Uterus (tissue), 4 donors: ENCODE results near the gene SEC24A. TPM values are rescaled to one million over a fixed set of nuclear protein-coding genes. Genes with fewer than 3 reads are reported as not detected.

Experiments used
- DNase-seq, 2 donors: peaks; one replicate each; pipeline ENCODE4 v3.0.0-alpha.2; 2019 to 2020
- H3K27ac ChIP-seq, 2 donors: fragments of 200-600 bp; sonication (generic); 1 replicate in 1 of 2; 2 replicates in 1 of 2; pipeline ENCODE4 v1.5.1; 2016 to 2018
- H3K27me3 ChIP-seq, 2 donors: fragments of 200-600 bp; sonication (generic); one replicate each; pipeline ENCODE4 v1.5.1; 2018 to 2019; ENCODE audit warnings: control low read depth in 1 of 2
- H3K36me3 ChIP-seq, 2 donors: fragments of 200-600 bp; sonication (generic); one replicate each; pipeline ENCODE4 v1.5.1; 2019; ENCODE audit warnings: control low read depth in 1 of 2
- H3K4me1 ChIP-seq, 2 donors: fragments of 200-600 bp; sonication (generic); one replicate each; pipeline ENCODE4 v1.5.1; 2018 to 2019; ENCODE audit warnings: control low read depth in 1 of 2
- H3K4me3 ChIP-seq, 2 donors: fragments of 200-600 bp; sonication (generic); 1 replicate in 1 of 2; 2 replicates in 1 of 2; pipeline ENCODE4 v1.5.1; 2018 to 2019; ENCODE audit warnings: mild to moderate bottlenecking in 1 of 2
- H3K9me3 ChIP-seq, 2 donors: fragments of 200-600 bp; sonication (generic); one replicate each; pipeline ENCODE4 v1.5.1; 2019; ENCODE audit warnings: control low read depth in 1 of 2
- POLR2A ChIP-seq, 2 donors: fragments of 450-650 bp; IDR thresholded peaks; one replicate each; pipeline ENCODE4 v1.6.1; 2016; ENCODE audit warnings: antibody characterized with exemption in 2 of 2, mild to moderate bottlenecking in 1 of 2, moderate library complexity in 1 of 2
- intact Hi-C: fragments of 100-400 bp; cut with DNase I; formaldehyde crosslinking; loops from one replicate; pipeline ENCODE4 v1.15.1; 2023; ENCODE audit warnings: low total_unique reads
- small RNA-seq: library from RNA; depleted of rRNA; stranded (forward); fragments of <200 nt; gene quantifications from one replicate; pipeline ENCODE3, GENCODE V24; 2016
- total RNA-seq, 4 donors: library from RNA; depleted of rRNA in 3 of 4; stranded (reverse); fragments of >200 nt in 3 of 4; gene quantifications; one replicate each; pipeline versions ENCODE4 v1.1.0 to v1.2.4, GENCODE V29; 2014 to 2023
- TF ChIP-seq, protein P1 (sequence below), 4 experiments: fragments of 200-600 bp in 2 of 4; fragments of 450-650 bp in 2 of 4; sonication (generic) in 2 of 4; IDR thresholded peaks; one replicate each; pipeline ENCODE4 v1.5.1; 2016 to 2019; ENCODE audit warnings: antibody characterized with exemption in 4 of 4, mild to moderate bottlenecking in 2 of 4, moderate library complexity in 1 of 4
- donor health status: DM: yes; HTN: yes; CAD: no.

SEC24A gene
- total RNA-seq, 4 donors from 2014 or later = 7.2 to 51.3 (median 30.7) TPM

DNA sequence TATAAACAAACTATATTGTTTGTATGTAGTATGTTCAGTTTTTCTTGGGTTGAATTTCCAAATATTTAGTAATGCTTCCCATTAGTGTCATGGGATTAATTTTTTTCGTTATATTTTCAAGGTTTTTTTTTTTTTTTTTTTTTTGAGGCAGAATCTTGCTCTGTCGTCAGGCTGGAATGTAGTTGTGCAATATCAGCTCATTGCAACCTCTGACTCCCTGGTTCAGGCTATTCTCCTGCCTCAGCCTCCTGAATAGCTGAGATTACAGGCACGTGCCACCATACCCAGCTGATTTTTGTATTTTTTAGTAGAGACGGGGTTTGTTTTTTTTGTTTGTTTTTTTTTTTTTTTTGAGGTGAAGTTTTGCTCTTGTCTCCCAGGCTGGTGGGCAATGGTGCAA is 120.6 kb downstream of the SEC24A start:
- no peaks in the 10 kb centered on the region for H3K9me3 ChIP-seq
- no peaks in the 10 kb centered on the region for H3K27me3 ChIP-seq
- intact Hi-C loops = no loop called here
- H3K27ac ChIP-seq = no peak overlapping the region
- H3K36me3 ChIP-seq = no peaks in the 10 kb centered on the region
- H3K4me3 ChIP-seq = no peak overlapping the region
- H3K4me1 ChIP-seq = no peaks in the 10 kb centered on the region
- DNase-seq = no peak
- TF ChIP-seq, protein P1, sequence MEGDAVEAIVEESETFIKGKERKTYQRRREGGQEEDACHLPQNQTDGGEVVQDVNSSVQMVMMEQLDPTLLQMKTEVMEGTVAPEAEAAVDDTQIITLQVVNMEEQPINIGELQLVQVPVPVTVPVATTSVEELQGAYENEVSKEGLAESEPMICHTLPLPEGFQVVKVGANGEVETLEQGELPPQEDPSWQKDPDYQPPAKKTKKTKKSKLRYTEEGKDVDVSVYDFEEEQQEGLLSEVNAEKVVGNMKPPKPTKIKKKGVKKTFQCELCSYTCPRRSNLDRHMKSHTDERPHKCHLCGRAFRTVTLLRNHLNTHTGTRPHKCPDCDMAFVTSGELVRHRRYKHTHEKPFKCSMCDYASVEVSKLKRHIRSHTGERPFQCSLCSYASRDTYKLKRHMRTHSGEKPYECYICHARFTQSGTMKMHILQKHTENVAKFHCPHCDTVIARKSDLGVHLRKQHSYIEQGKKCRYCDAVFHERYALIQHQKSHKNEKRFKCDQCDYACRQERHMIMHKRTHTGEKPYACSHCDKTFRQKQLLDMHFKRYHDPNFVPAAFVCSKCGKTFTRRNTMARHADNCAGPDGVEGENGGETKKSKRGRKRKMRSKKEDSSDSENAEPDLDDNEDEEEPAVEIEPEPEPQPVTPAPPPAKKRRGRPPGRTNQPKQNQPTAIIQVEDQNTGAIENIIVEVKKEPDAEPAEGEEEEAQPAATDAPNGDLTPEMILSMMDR (IDR thresholded peaks at IDR 0.05) = no peak

- Histone ChIP-seq H3K4me3 (no peak overlapping the region), H3K4me1 (no peaks in the 10 kb centered on the region), H3K36me3 (no peaks in the 10 kb centered on the region), H3K27ac (no peak overlapping the region), H3K27me3 (no peaks in the 10 kb centered on the region), H3K9me3 (no peaks in the 10 kb centered on the region)
- no peak for DNase-seq
- intact Hi-C loops = no loop called here
- TF ChIP-seq, protein P1 (IDR thresholded peaks at IDR 0.05) = no peak
- TF ChIP-seq POLR2A (IDR thresholded peaks at IDR 0.05) = no peak
Observed at GRCh38 chr5:134772461-134773125, 124.0 kb downstream of the SEC24A start.

GRCh38 chr5:134777366-134777765 is 128.8 kb downstream of the SEC24A start:
- Histone ChIP-seq H3K36me3 (no peaks in the 10 kb centered on the region), H3K9me3 (no peaks in the 10 kb centered on the region), H3K4me1 (no peaks in the 10 kb centered on the region), H3K27ac (no peak overlapping the region), H3K4me3 (no peak overlapping the region), H3K27me3 (no peaks in the 10 kb centered on the region)
- no peak for DNase-seq
- intact Hi-C loops = no loop called here
- TF ChIP-seq, protein P1 (IDR thresholded peaks at IDR 0.05) = no peak
- no peak for TF ChIP-seq POLR2A (IDR thresholded peaks at IDR 0.05)

Small RNA genes lying within 50 kb of the gene (small RNA-seq; reads per million reads assigned to genes)
- gene RNU6-1164P = not detected
- gene RNU6-1311P = not detected
- not detected for gene RNU6-757P

Other genes with a start within 250 kb of the SEC24A start
- gene CDKN2AIPNL, start 236.9 kb upstream of the SEC24A start, total RNA-seq = 10 to 100 TPM in 3 of 4 donors, not detected in 1; 20.9 to 26.1 (median 24.5) TPM
- gene JADE2, start 123.1 kb upstream of the SEC24A start, total RNA-seq = 10 to 100 TPM; 15.8 to 95.8 (median 16.7) TPM
- gene SAR1B, start 16.0 kb upstream of the SEC24A start, total RNA-seq = 100 to 1,000 TPM in 1 of 4 donors, 10 to 100 TPM in 3; 38.0 to 612 (median 81.9) TPM
- gene CAMLG, start 89.8 kb downstream of the SEC24A start, total RNA-seq = 10 to 100 TPM; 44.7 to 56.6 (median 49.4) TPM
- gene DDX46, start 110.0 kb downstream of the SEC24A start, total RNA-seq = 10 to 100 TPM; 38.2 to 63.7 (median 47.6) TPM
- 10 to 100 TPM; 45.3 to 93.8 (median 58.3) TPM for gene C5orf24, start 197.2 kb downstream of the SEC24A start, total RNA-seq
- 100 to 1,000 TPM in 2 of 4 donors, 10 to 100 TPM in 2; 53.5 to 175 (median 113) TPM for gene TXNDC15, start 225.6 kb downstream of the SEC24A start, total RNA-seq